AG10803 (cell line): ENCODE results near the gene GRIK3.

Experiments
- DNase-seq: peaks from one replicate; pipeline ENCODE4 v3.0.0; 2010; ENCODE audit warnings: low read depth
- H3K4me3 ChIP-seq: 2 replicates; pipeline ENCODE4 v1.5.1; 2011; ENCODE audit warnings: mild to moderate bottlenecking, low read length, control low read depth
- CTCF ChIP-seq: conservative IDR thresholded peaks from 2 replicates; pipeline ENCODE4 v1.5.1; 2011; ENCODE audit warnings: mild to moderate bottlenecking, low read length, control low read depth, inconsistent platforms

The GRIK3 gene

DNA sequence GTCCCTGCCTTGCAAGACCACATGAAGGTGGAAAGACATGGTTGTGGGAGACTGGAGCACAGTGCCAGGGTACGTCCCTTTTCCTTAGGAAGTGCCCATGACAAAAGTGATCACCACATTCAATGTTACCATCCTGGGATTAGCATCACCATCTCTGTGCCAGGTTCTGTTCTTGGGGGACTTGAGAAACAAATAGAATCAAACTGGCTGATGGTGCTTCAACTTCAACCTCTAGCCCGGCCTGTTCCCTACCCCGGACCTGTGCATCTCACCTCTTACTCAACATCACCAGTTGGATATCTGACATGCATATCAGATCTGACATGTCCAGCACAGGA is 153.3 kb downstream of the GRIK3 start:
- DNase-seq, result no peak
- TF ChIP-seq CTCF, result no peak
- H3K4me3 ChIP-seq, result no peak overlapping the region

DNA sequence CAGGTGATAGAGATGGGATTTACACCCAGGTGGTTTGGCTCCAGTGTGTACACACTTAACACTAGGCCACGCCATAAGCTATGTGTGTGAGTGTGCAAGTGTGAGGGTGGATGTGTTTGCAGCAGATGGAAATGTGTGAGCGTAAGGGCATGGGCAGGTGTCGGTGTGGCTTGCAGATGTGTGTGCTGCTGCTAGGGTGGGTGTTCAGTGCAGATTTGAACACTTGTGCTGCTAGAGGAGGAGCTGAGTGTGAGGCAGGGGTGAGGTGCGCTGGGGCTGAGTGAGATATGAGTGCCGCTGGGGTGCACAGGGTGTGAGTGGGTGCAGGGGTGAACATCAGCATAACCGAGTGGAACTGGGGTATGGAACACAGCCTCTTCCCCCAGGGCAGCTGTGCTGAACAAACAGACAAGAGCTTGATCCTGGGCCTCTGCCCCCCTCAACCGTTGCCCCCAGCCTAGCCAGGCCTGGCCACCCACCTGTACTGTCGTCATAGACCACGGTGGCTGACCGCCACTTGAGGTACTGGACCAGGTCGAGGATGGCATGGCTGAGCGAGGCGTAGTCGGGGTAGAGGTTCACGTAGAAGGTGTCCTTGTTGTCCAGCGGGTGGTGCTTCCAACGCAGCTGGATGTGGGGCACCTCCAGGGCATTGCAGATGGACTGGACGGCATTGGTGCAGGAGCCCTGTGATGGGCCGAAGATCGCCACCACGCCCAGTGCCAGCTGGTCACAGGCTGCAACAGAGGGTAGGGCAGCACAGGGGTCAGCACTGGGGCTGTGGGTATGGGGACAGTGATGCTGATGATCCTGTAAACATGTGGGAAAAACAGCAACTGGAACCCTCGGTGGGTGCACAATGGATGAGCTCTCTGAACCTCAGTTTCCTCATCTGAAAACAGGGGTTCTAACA is 153.9 kb downstream of the GRIK3 start:
- no peak overlapping the region for H3K4me3 ChIP-seq
- no peak for DNase-seq
- TF ChIP-seq CTCF, result no peak

GRCh38 chr1:36879613-36880012 is 154.7 kb downstream of the GRIK3 start:
- no peak for DNase-seq
- no peak overlapping the region for H3K4me3 ChIP-seq
- TF ChIP-seq CTCF, result no peak

DNA sequence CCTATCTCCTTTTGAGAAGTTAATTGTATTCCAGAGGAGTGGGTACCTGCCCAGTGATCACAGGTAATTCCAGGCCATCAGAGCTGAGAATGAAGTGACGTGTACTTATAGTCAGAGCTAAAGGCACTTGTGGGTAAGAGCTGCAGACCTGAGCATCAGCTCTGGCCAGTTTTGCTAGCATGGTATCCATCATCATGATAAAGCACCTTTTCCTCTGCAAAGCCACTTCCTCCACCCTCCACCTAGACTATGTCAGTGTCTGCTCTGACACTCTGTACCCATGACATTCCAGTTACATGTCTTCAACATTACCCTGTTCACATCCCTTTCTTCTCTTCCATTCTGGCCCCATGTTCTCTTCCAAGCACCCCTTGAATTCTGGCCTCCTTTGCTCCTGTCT is 157.3 kb downstream of the GRIK3 start:
- TF ChIP-seq CTCF, result no peak
- no peak overlapping the region for H3K4me3 ChIP-seq
- no peak for DNase-seq

DNA sequence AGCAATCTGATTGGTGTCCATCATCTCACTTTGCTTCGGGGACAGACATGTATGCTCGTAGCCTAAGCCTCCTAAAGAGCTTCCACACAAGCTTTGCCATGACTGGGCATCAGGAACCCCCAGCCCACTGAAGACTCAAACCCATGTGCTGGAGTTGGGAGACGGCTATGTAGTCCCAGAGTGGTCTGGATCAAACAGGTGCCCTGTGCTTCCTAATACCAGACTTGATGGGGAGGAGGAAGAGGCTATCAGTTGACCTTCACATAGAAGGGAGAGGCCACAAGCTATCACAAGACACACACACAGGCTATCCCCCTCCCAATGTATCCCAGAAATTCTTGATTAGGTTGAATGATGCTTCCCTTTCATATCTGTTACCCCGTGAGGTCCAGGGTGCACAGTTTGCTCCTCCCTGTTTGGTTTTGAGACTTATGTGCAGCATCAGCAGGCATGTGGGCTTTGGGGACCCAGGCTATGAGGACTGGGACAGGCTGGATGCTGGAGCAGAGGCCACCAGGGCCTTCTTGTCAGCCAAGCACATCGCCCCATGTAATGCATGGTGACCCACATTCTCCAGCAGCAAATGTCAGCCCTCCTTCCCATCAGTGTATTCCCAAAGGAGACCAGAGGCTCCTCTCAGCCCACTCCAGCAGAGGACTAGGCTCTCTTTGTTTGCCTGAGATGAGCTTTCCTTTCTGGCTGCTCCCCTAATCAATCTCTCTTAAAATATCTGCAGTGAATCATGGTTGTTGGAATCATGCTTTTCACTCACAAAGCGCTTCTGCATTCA is 159.8 kb downstream of the GRIK3 start:
- no peak for DNase-seq
- H3K4me3 ChIP-seq, result no peak overlapping the region
- TF ChIP-seq CTCF, result no peak

GRCh38 chr1:36872858-36873257 is 161.5 kb downstream of the GRIK3 start:
- no peak overlapping the region for H3K4me3 ChIP-seq
- TF ChIP-seq CTCF, result no peak
- no peak for DNase-seq
